ENCODE results near the gene SATL1. TPM values are rescaled to one million over a fixed set of nuclear protein-coding genes. Genes with fewer than 3 reads are reported as not detected.

SATL1 gene
- total RNA-seq, 2 experiments from 2014 or later, result not detected

DNA sequence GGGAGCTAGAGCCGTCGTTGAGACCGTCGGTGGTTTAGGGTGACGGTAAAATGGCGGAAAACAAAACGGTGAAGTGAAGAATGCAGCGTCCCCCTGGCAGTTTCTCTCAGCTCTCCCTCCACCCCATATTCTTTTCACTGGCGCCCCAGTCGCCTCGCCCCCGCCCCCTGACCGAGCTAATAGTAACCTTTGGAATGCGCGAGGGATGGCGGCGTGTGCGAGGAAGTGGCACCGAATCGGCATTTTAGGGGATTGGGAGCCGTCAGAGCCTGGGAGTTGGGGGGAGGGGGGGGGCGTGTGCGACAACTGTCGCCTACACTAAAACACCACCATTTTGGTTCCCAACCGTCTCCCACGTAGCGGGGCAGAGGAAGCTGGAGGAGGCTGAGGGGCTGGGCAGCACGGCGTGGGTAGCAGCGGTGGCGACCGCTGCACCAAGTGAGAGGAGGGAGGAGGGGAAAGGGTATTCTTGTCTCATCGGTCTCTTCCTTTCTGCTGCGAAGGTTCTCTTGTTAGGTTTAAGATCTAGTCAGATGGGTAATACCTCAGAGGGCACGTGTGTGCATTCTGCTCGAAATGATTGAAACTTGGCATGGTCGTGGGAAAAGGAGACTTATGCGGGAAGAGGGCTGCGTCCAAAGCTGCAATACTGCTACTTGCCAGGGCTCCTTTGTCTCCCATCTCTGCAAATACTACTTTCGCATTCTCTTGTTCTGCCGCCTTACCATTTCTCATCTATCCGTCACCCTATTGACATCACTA lies 1.1 kb upstream of the SATL1 start:
- peaks cover 7% of the 10 kb centered on the region for H3K27me3 Mint-ChIP-seq
- peaks cover 5% of the 10 kb centered on the region for H3K36me3 Mint-ChIP-seq (ENCODE audit: low read depth)
- peak overlapping the region; percentile 96 for H3K4me3 Mint-ChIP-seq
- H3K36me3 ChIP-seq (ENCODE audit: insufficient read depth, low read length), result no peaks in the 10 kb centered on the region
- peaks cover 10% of the 10 kb centered on the region for H3K4me1 Mint-ChIP-seq (ENCODE audit: low read depth)
- POLR2A ChIA-PET, result no interaction called here
- no peak overlapping the region for H3K27ac ChIP-seq (ENCODE audit: low read depth in 1 of 2, low read length in 2 of 2)
- peaks cover 6% of the 10 kb centered on the region for H3K4me1 ChIP-seq (ENCODE audit: insufficient read depth, low read length)
- peak; percentile 38 for ATAC-seq (ENCODE audit: poor library complexity)
- peak overlapping the region; percentile 62 for H3K4me3 ChIP-seq (ENCODE audit: low read length)
- H3K27me3 ChIP-seq (ENCODE audit: control insufficient read depth in 1 of 2, insufficient read depth in 2 of 2, low read length in 2 of 2), result no peaks in the 10 kb centered on the region
- TF ChIP-seq, protein P1, sequence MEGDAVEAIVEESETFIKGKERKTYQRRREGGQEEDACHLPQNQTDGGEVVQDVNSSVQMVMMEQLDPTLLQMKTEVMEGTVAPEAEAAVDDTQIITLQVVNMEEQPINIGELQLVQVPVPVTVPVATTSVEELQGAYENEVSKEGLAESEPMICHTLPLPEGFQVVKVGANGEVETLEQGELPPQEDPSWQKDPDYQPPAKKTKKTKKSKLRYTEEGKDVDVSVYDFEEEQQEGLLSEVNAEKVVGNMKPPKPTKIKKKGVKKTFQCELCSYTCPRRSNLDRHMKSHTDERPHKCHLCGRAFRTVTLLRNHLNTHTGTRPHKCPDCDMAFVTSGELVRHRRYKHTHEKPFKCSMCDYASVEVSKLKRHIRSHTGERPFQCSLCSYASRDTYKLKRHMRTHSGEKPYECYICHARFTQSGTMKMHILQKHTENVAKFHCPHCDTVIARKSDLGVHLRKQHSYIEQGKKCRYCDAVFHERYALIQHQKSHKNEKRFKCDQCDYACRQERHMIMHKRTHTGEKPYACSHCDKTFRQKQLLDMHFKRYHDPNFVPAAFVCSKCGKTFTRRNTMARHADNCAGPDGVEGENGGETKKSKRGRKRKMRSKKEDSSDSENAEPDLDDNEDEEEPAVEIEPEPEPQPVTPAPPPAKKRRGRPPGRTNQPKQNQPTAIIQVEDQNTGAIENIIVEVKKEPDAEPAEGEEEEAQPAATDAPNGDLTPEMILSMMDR (IDR thresholded peaks at IDR 0.05), result no peak
- H3K9me3 Mint-ChIP-seq, result no peaks in the 10 kb centered on the region
- H3K9me3 ChIP-seq (ENCODE audit: control insufficient read depth in 1 of 2, insufficient read depth in 1 of 2, low read length in 2 of 2), result peaks cover 0 to 6% of the 10 kb centered on the region in 2 experiments
- intact Hi-C loops (cut with DNase I, micrococcal nuclease), result no loop called here
- CTCF ChIA-PET, result no interaction called here
- H3K27ac Mint-ChIP-seq, result peak overlapping the region; percentile 71
- DNase-seq, result peak in 3 of 14 experiments; percentile 6 to 9 (median 9)

DNA sequence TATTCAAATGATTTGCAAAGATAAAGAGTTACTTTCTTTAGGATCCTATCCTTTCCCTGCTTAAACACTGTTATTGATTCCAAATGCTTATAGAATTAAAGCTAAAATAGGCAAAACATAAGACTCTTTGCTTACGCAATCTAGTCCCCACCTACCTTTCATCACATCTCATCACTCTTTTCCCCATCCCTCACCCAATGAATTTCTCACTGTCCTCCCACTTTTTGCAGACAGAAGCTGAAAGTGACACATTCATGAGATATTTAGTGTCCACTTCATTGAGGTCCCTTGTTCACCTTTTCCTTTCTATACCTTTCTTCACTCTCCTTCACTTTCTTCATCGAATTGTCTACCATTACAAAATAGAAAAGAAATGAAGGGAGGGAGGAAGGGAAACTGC lies 424 bp downstream of the SATL1 start:
- intact Hi-C loops (cut with DNase I, micrococcal nuclease), result no loop called here
- Histone ChIP-seq H3K36me3 (ENCODE audit: insufficient read depth, low read length) (no peaks in the 10 kb centered on the region), H3K4me3 (ENCODE audit: low read length) (no peak overlapping the region), H3K4me1 (ENCODE audit: insufficient read depth, low read length) (peaks cover 6% of the 10 kb centered on the region), H3K27me3 (ENCODE audit: control insufficient read depth in 1 of 2, insufficient read depth in 2 of 2, low read length in 2 of 2) (no peaks in the 10 kb centered on the region), H3K27ac (ENCODE audit: low read depth in 1 of 2, low read length in 2 of 2) (no peak overlapping the region), H3K9me3 (ENCODE audit: control insufficient read depth in 1 of 2, insufficient read depth in 1 of 2, low read length in 2 of 2) (peaks cover 0 to 6% of the 10 kb centered on the region in 2 experiments)
- peak overlapping the region; percentile 67 for H3K4me3 Mint-ChIP-seq
- ATAC-seq (ENCODE audit: poor library complexity) (no peak), DNase-seq (no peak)
- TF ChIP-seq, protein P1 (IDR thresholded peaks at IDR 0.05), result no peak
- CTCF ChIA-PET, result no interaction called here
- H3K27ac Mint-ChIP-seq, result no peak overlapping the region
- H3K4me1 Mint-ChIP-seq (ENCODE audit: low read depth), result peaks cover 10% of the 10 kb centered on the region
- peaks cover 7% of the 10 kb centered on the region for H3K27me3 Mint-ChIP-seq
- peaks cover 1% of the 10 kb centered on the region for H3K9me3 Mint-ChIP-seq
- POLR2A ChIA-PET, result no interaction called here
- peaks cover 5% of the 10 kb centered on the region for H3K36me3 Mint-ChIP-seq (ENCODE audit: low read depth)

DNA sequence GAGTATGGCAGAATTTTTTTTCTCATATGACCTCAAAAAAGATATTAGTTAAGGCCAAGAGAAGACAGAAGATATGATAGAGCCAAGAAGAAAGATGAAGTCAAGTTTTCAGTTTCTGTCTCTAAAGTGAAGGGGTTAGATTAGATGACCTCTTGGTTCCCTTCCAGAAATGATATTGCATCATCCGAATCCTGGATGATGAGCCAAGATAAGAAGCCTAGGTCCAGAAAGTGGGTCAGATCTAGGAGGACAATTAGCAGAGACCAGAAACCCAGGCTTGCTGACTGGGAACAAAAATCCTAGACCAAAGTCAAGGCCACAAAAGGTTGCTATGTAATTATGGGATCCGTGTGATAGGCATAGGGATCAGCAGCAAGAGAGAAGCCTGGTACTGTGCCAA lies 20.2 kb downstream of the SATL1 start:
- DNase-seq (no peak), ATAC-seq (ENCODE audit: poor library complexity) (no peak)
- no peaks in the 10 kb centered on the region for H3K9me3 Mint-ChIP-seq
- H3K36me3 ChIP-seq (ENCODE audit: insufficient read depth, low read length), result no peaks in the 10 kb centered on the region
- CTCF ChIA-PET, result no interaction called here
- TF ChIP-seq, protein P1 (IDR thresholded peaks at IDR 0.05), result no peak
- H3K4me3 Mint-ChIP-seq, result no peak overlapping the region
- no peak overlapping the region for H3K4me3 ChIP-seq (ENCODE audit: low read length)
- intact Hi-C loops (cut with DNase I, micrococcal nuclease), result no loop called here
- no peaks in the 10 kb centered on the region for H3K4me1 Mint-ChIP-seq (ENCODE audit: low read depth)
- no peaks in the 10 kb centered on the region for H3K27me3 ChIP-seq (ENCODE audit: control insufficient read depth in 1 of 2, insufficient read depth in 2 of 2, low read length in 2 of 2)
- POLR2A ChIA-PET, result no interaction called here
- H3K27me3 Mint-ChIP-seq, result no peaks in the 10 kb centered on the region
- H3K9me3 ChIP-seq (ENCODE audit: control insufficient read depth in 1 of 2, insufficient read depth in 1 of 2, low read length in 2 of 2), result no peaks in the 10 kb centered on the region
- no peaks in the 10 kb centered on the region for H3K4me1 ChIP-seq (ENCODE audit: insufficient read depth, low read length)
- H3K27ac Mint-ChIP-seq, result no peak overlapping the region
- no peak overlapping the region for H3K27ac ChIP-seq (ENCODE audit: low read depth in 1 of 2, low read length in 2 of 2)
- H3K36me3 Mint-ChIP-seq (ENCODE audit: low read depth), result no peaks in the 10 kb centered on the region

Data from CD4-positive, alpha-beta T cell (primary cell).